Endothelial cell of umbilical vein (primary cell): ENCODE results near the gene DSG2. TPM values are rescaled to one million over a fixed set of nuclear protein-coding genes. Genes with fewer than 3 reads are reported as not detected.

Source experiments
- BruUV-seq: library from RNA; stranded (reverse); fragments of 400-500 nt; replicated peaks from 2 replicates; lab custom pipeline; 2021; lab: Mats Ljungman, UMichigan
- CTCF ChIA-PET: fragments of 300-600, 350-600 bp; sonication (Branson Sonifier 250); formaldehyde crosslinking; loops from one replicate; lab custom pipeline; 2021; ENCODE audit warnings: antibody characterized with exemption, inconsistent platforms; lab: Charles Lee
- POLR2A ChIA-PET: fragments of 300-600, 350-600 bp; sonication (Branson Sonifier 250); formaldehyde crosslinking; loops from one replicate; lab custom pipeline; 2021; ENCODE audit warnings: antibody characterized with exemption, inconsistent platforms; lab: Charles Lee
- DNase-seq: peaks from one replicate; pipeline ENCODE4 v3.0.0-alpha.2; 2011; ENCODE audit warnings: low read depth, low spot score
- FAIRE-seq: peaks from 2 replicates; lab custom pipeline; 2011; peaks lifted over from hg19 to GRCh38; lab: Jason Lieb, UNC
- H2AFZ ChIP-seq: 2 replicates; pipeline ENCODE4 v1.6.0; 2012; ENCODE audit warnings: low read depth, low read length, control low read depth, inconsistent platforms
- H3K27ac ChIP-seq: 2 replicates; pipeline ENCODE4 v1.5.1; 2011; ENCODE audit warnings: low read depth, mild to moderate bottlenecking, control low read depth, low read length, moderate library complexity; ENCODE audit not compliant: insufficient read depth
- H3K27me3 ChIP-seq, 2 experiments: 2 replicates each; pipeline versions ENCODE4 v1.6.0 to v1.6.1; 2011; ENCODE audit warnings: low read length in 2 of 2, mixed read lengths in 1 of 2; ENCODE audit not compliant: control insufficient read depth in 2 of 2, insufficient read depth in 2 of 2
- H3K36me3 ChIP-seq, 2 experiments: 2 replicates in 1 of 2; 3 replicates in 1 of 2; pipeline ENCODE4 v1.5.1; 2011; ENCODE audit warnings: low read length in 2 of 2, mild to moderate bottlenecking in 1 of 2, moderate library complexity in 1 of 2; ENCODE audit not compliant: control insufficient read depth in 2 of 2, insufficient read depth in 2 of 2; ENCODE audit errors: extremely low read depth in 1 of 2
- H3K4me1 ChIP-seq: 3 replicates; pipeline ENCODE4 v1.5.1; 2011; ENCODE audit warnings: mild to moderate bottlenecking, low read length; ENCODE audit not compliant: control insufficient read depth, insufficient read depth; ENCODE audit errors: extremely low read depth
- H3K4me2 ChIP-seq: 2 replicates; pipeline ENCODE4 v1.6.1; 2011; ENCODE audit warnings: low read length, control low read depth, mixed read lengths; ENCODE audit not compliant: insufficient read depth
- H3K4me3 ChIP-seq, 3 experiments: fragments of 200-600 bp in 1 of 3; sonication (generic), shearing (Covaris generic) in 1 of 3; replicated peaks in 1 of 3; 2 replicates each; pipeline ENCODE4 v1.5.1; 2011 to 2016; ENCODE audit warnings: control low read depth in 3 of 3, low read length in 3 of 3, mild to moderate bottlenecking in 2 of 3, inconsistent platforms in 1 of 3, low read depth in 1 of 3, moderate library complexity in 1 of 3; ENCODE audit not compliant: insufficient read depth in 1 of 3
- H3K79me2 ChIP-seq: 2 replicates; pipeline ENCODE4 v1.6.0; 2012; ENCODE audit warnings: low read length, inconsistent platforms; ENCODE audit not compliant: control insufficient read depth, insufficient read depth
- H3K9ac ChIP-seq: replicated peaks from 2 replicates; pipeline ENCODE3; 2011; ENCODE audit warnings: low read length, control low read depth; ENCODE audit not compliant: insufficient read depth; ENCODE audit errors: extremely low read depth
- H3K9me1 ChIP-seq: replicated peaks from 3 replicates; pipeline ENCODE4 v1.6.0; 2011; ENCODE audit warnings: mild to moderate bottlenecking, low read length; ENCODE audit not compliant: control insufficient read depth, insufficient read depth; ENCODE audit errors: extremely low read depth
- H3K9me3 ChIP-seq: replicated peaks from 2 replicates; pipeline ENCODE4 v1.5.1; 2012; ENCODE audit warnings: low read length, inconsistent platforms; ENCODE audit not compliant: control insufficient read depth, insufficient read depth
- H4K20me1 ChIP-seq: replicated peaks from 2 replicates; pipeline ENCODE3; 2011; ENCODE audit warnings: mild to moderate bottlenecking, low read length; ENCODE audit not compliant: control insufficient read depth, insufficient read depth; ENCODE audit errors: extremely low read depth
- FOS ChIP-seq: IDR thresholded peaks from 2 replicates; pipeline ENCODE4 v1.6.1; 2011; ENCODE audit warnings: mild to moderate bottlenecking, low read length, moderate library complexity, borderline replicate concordance; ENCODE audit not compliant: insufficient read depth
- GATA2 ChIP-seq: IDR thresholded peaks from 2 replicates; pipeline ENCODE4 v1.7.0; 2011; ENCODE audit warnings: low read depth, mild to moderate bottlenecking, moderate library complexity, mixed read lengths, low read length; ENCODE audit not compliant: insufficient read length, insufficient read depth
- MYC ChIP-seq: IDR thresholded peaks from one replicate; pipeline ENCODE4 v1.6.1; 2011; ENCODE audit warnings: mild to moderate bottlenecking, low read depth, low read length
- POLR2A ChIP-seq: IDR thresholded peaks from 2 replicates; pipeline ENCODE4 v1.6.1; 2012; ENCODE audit warnings: low read depth, mild to moderate bottlenecking, control low read depth, low read length
- POLR2AphosphoS5 ChIP-seq: IDR thresholded peaks from 2 replicates; pipeline ENCODE4 v1.6.1; 2012; ENCODE audit warnings: low read depth, mild to moderate bottlenecking, control low read depth, low read length, moderate library complexity; ENCODE audit not compliant: insufficient read depth
- dilution Hi-C: fragments of 300-500 bp; cut with MboI; formaldehyde crosslinking; loops from one replicate; pipeline ENCODE4 v1.15.0; 2019; ENCODE audit warnings: low sequenced_read_pairs; ENCODE audit not compliant: extremely low pct_ligation_motif_present
- intact Hi-C: fragments of 100-400 bp; cut with micrococcal nuclease; formaldehyde crosslinking; loops from one replicate; pipeline ENCODE4 v1.10.0; 2022
- polyA plus RNA-seq, 4 experiments: library from polyadenylated mRNA; depleted of rRNA in 3 of 4; stranded (reverse) in 3 of 4; unstranded in 1 of 4; fragments of >200 nt; gene quantifications; 2 replicates each; pipeline versions ENCODE4 v1.2.1 to v1.2.3, GENCODE V29; 2011 to 2012; ENCODE audit warnings: missing spikeins in 1 of 4
- total RNA-seq: library from RNA; stranded (reverse); gene quantifications from 2 replicates; pipeline ENCODE4 v1.2.3, GENCODE V29; 2021
- TF ChIP-seq, protein P1 (sequence below), 2 donors: IDR thresholded peaks; 1 replicate in 1 of 2; 2 replicates in 1 of 2; pipeline ENCODE4 v1.5.1; 2011; ENCODE audit warnings: low read length in 2 of 2, mild to moderate bottlenecking in 2 of 2, moderate library complexity in 2 of 2, control low read depth in 1 of 2, inconsistent platforms in 1 of 2, low read depth in 1 of 2; ENCODE audit not compliant: insufficient read depth in 1 of 2; ENCODE audit errors: extremely low read depth in 1 of 2
- TF ChIP-seq, protein P2 (sequence below): IDR thresholded peaks from 2 replicates; pipeline ENCODE4 v1.6.1; 2011; ENCODE audit not compliant: insufficient read depth, insufficient read length

The DSG2 gene
- total and polyA plus RNA-seq, 2 donors (not counting 3 experiments of a cell fraction or from before 2014, with no cell fraction given): 0.04 TPM

DNA sequence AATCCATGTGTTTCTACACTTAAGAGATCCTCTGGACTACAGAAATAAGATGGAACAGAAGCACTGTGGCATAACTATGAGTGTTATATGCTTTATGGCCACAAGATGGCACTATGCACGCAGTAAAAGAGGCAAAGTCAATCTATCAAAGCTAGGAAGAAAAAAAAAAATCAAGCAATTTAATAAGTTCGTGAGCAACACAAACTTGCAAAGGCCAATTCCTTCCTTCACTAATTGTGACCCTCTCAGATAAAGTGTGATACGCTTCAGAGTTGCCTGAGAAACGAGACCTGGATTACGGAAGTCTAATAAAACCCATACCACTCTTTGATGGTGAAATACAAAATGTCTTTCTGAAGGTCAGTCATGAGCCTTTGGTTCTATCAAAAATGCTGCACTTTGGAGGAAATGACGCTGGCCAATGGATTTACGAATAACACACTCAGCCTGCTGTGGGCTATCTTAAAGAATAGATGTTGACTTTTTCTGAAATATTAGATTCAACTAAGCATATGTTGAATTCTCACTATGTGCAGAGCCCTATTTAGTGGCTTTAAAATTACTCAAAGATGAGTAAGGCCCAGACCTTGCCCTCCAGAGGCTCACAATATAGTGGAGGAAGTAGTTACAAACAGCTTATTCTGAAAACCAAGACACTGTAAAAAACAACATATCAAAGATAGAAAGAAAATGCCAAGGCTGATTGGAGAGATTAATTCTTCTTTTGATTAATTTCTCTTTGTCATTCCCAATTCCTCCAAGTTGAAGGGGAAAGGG lies 58.2 kb downstream of the DSG2 start:
- H3K27ac ChIP-seq: no peak overlapping the region
- ChIA-PET POLR2A (no interaction called here), CTCF (interaction anchor here (0.6 to 5.7 kb wide), 42 partner anchors 8 to 423 kb away, joined by 3 to 148 read pairs (median 4); partner anchors contain the start of gene B4GALT6)
- H3K4me2 ChIP-seq: peak overlapping the region; percentile 32
- DNase-seq (peak; percentile 82), FAIRE-seq (peak; percentile 89)
- TF ChIP-seq, protein P1, sequence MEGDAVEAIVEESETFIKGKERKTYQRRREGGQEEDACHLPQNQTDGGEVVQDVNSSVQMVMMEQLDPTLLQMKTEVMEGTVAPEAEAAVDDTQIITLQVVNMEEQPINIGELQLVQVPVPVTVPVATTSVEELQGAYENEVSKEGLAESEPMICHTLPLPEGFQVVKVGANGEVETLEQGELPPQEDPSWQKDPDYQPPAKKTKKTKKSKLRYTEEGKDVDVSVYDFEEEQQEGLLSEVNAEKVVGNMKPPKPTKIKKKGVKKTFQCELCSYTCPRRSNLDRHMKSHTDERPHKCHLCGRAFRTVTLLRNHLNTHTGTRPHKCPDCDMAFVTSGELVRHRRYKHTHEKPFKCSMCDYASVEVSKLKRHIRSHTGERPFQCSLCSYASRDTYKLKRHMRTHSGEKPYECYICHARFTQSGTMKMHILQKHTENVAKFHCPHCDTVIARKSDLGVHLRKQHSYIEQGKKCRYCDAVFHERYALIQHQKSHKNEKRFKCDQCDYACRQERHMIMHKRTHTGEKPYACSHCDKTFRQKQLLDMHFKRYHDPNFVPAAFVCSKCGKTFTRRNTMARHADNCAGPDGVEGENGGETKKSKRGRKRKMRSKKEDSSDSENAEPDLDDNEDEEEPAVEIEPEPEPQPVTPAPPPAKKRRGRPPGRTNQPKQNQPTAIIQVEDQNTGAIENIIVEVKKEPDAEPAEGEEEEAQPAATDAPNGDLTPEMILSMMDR (IDR thresholded peaks at IDR 0.05; ENCODE audit: extremely low read depth in 1 of 2, insufficient read depth in 1 of 2, low read depth in 1 of 2, low read length in 2 of 2): peak; percentile 49 to 65
- no peak for TF ChIP-seq GATA2
- H2AFZ ChIP-seq: peak overlapping the region; percentile 24
- H3K4me1 ChIP-seq: peaks cover 3% of the 10 kb centered on the region
- BruUV-seq: no TSS peak
- no peaks in the 10 kb centered on the region for H3K79me2 ChIP-seq
- no peak overlapping the region for H3K9ac ChIP-seq
- H3K9me1 ChIP-seq: no peaks in the 10 kb centered on the region
- no peaks in the 10 kb centered on the region for H3K36me3 ChIP-seq
- H4K20me1 ChIP-seq: no peaks in the 10 kb centered on the region
- H3K27me3 ChIP-seq: no peaks in the 10 kb centered on the region
- H3K4me3 ChIP-seq: no peak overlapping the region
- intact Hi-C loops: loop anchor here (1.0 to 5.0 kb wide), 6 partner anchors 129 to 584 kb away; no protein-coding TSS in a partner anchor
- H3K9me3 ChIP-seq: no peaks in the 10 kb centered on the region
- dilution Hi-C loops: no loop called here

DNA sequence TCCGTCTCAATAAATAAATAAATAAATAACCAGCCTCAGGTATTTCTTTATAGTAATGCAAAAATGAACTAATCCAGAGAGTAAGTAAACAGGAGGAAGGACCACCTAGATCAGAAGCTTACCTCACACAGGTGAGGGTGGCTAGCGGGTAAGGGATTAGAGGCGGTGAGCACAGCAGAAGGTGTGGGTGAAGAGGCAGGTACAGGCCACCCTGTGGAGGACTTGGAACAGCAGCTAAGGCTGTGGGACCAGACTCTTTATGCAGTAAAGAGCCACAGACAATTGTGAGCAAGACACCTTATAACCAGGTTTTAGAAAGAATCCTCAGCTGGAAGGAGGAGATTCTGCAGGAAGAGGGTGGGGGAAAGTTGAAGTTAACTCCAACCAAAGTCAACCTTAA lies 59.5 kb downstream of the DSG2 start:
- dilution Hi-C loops (no loop called here), intact Hi-C loops (loop anchor here (5.0 kb wide), 1 partner anchor 585 kb away; no protein-coding TSS in a partner anchor)
- no peak for TF ChIP-seq POLR2A
- no peak for TF ChIP-seq POLR2AphosphoS5
- TF ChIP-seq, protein P2, sequence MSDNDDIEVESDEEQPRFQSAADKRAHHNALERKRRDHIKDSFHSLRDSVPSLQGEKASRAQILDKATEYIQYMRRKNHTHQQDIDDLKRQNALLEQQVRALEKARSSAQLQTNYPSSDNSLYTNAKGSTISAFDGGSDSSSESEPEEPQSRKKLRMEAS: no peak
- no peak for TF ChIP-seq MYC
- TF ChIP-seq FOS: no peak
- no peaks in the 10 kb centered on the region for H3K27me3 ChIP-seq
- DNase-seq: no peak
- H3K9me1 ChIP-seq: no peaks in the 10 kb centered on the region
- H3K4me2 ChIP-seq: no peak overlapping the region
- H3K9me3 ChIP-seq: no peaks in the 10 kb centered on the region
- H3K4me1 ChIP-seq: peaks cover 3% of the 10 kb centered on the region
- FAIRE-seq: no peak
- no peak overlapping the region for H2AFZ ChIP-seq
- no peak overlapping the region for H3K27ac ChIP-seq
- CTCF ChIA-PET: interaction anchor here (2.4 to 5.7 kb wide), 2 partner anchors 167 to 263 kb away, joined by 42 to 148 read pairs; no protein-coding TSS in a partner anchor
- no peak overlapping the region for H3K4me3 ChIP-seq
- no peaks in the 10 kb centered on the region for H3K36me3 ChIP-seq
- H3K9ac ChIP-seq: no peak overlapping the region
- no peaks in the 10 kb centered on the region for H3K79me2 ChIP-seq
- POLR2A ChIA-PET: no interaction called here
- BruUV-seq: no TSS peak
- no peaks in the 10 kb centered on the region for H4K20me1 ChIP-seq
